GM13977 (cell line): ENCODE measurements around the gene CHD6.

ENCODE experiments used
- DNase-seq: peaks from one replicate; pipeline ENCODE4 v3.0.0; 2012; ENCODE audit warnings: low spot score
- CTCF ChIP-seq: IDR thresholded peaks from 2 replicates; pipeline ENCODE4 v1.5.1; 2012; ENCODE audit warnings: mild to moderate bottlenecking, control low read depth; ENCODE audit not compliant: insufficient read depth; ENCODE audit errors: extremely low read depth, missing control alignments
- in situ Hi-C: fragments of 300-500 bp; cut with MboI; formaldehyde crosslinking; loops from one replicate; pipeline ENCODE4 v1.12.0; 2022; ENCODE audit warnings: low sequenced_read_pairs, low pct_unique_long_range_greater_than_20kb, mixed read lengths, inconsistent platforms; ENCODE audit not compliant: unreplicated experiment

Gene CHD6

DNA sequence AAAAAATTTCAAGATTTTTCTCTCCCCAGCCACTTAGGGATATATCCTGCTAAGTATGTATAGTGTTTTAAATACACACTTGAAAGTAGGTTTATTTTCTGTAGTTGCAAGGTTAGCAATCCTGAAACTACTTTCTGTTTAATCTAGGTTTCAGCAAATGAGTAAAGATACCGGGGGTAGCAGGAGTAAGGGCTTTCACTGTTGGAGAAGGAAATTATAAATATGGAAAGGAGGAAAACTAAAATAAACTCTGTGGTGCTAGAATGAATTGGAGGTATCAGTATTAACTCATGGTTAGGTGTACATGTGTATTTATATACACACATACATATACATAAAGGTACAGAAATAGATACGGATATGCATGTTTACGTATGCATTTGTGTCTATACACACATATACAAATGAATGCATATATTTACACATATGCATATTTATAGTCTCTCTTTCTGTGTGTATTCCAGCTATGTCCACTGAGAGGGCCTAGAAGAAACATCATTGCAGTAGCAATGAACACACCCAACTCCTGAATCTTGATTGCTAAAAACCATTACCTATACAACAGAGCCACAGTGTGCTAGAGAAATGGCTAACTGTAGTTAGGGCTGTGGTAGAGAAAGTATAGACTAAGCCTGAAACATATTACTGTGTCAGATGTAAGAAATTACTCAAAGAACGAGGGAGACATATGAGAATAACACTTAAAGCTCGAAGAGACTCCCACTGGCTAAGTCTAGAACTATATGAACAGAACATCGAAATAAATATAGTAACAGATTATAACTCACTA, 155.6 kb downstream of the CHD6 start:
- in situ Hi-C loops, result no loop called here
- peak; percentile 40 for DNase-seq
- TF ChIP-seq CTCF, result no peak

DNA sequence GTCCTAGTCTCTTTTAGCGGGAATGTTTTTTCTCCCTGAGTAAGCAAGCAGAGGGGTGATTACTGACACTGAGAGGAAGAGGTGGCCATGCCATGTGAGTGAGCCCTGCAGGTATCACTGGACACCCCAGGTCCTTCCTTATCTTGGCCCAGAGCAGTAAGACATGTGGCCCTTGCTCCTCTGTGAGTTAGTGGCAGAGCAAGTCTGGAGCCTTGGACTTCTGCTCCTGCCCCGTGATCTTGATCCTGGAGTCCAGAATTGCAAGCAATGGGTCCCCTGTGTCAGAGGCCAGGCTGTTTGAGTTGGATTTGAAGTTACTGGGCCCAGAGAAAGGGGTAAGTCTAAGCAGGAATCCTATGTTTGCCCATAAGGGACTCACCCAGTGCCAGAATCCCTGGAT, 159.4 kb downstream of the CHD6 start:
- no peak for TF ChIP-seq CTCF
- in situ Hi-C loops, result no loop called here
- no peak for DNase-seq

DNA sequence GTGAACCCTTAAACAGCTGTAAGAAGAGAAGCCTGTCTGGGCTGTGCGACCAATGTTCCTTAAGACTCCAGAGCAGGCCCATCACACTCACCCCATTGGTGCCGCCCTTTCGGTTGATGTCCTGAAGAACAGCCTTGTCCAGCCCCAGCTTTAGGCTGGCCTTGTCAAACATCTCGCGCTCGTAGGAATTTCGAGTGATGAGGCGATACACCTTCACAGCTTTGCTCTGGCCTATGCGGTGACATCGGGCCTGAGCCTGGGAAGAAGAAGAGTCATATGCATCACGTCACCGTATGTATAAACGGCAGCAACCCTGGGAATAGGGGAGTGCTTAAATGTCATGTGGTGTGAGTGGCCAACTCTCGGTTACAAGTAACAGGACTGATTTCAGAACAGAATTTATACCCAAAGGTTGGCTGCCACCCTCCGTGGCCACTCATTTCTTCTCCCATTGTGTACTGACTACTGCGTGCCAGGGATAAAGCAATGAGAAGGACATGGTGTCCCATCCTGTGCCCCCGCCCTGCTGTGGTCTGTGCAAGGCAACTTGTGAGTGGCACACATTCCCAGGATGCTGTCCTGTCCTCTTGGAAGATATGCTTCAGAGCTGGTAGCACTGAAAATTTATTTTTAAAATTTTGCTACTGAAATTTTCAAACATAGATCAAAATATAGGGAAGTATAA, 160.9 kb downstream of the CHD6 start:
- no peak for DNase-seq
- TF ChIP-seq CTCF, result no peak
- in situ Hi-C loops, result no loop called here

- in situ Hi-C loops, result no loop called here
- no peak for TF ChIP-seq CTCF
Observed at GRCh38 chr20:41456351-41456750, 161.8 kb downstream of the CHD6 start.

GRCh38 chr20:41454250-41454649, 163.9 kb downstream of the CHD6 start:
- in situ Hi-C loops, result no loop called here
- TF ChIP-seq CTCF, result no peak
- no peak for DNase-seq

More at GRCh38 chr20:41456351-41456750, 161.8 kb downstream of the CHD6 start:
- DNase-seq, result no peak

DNA sequence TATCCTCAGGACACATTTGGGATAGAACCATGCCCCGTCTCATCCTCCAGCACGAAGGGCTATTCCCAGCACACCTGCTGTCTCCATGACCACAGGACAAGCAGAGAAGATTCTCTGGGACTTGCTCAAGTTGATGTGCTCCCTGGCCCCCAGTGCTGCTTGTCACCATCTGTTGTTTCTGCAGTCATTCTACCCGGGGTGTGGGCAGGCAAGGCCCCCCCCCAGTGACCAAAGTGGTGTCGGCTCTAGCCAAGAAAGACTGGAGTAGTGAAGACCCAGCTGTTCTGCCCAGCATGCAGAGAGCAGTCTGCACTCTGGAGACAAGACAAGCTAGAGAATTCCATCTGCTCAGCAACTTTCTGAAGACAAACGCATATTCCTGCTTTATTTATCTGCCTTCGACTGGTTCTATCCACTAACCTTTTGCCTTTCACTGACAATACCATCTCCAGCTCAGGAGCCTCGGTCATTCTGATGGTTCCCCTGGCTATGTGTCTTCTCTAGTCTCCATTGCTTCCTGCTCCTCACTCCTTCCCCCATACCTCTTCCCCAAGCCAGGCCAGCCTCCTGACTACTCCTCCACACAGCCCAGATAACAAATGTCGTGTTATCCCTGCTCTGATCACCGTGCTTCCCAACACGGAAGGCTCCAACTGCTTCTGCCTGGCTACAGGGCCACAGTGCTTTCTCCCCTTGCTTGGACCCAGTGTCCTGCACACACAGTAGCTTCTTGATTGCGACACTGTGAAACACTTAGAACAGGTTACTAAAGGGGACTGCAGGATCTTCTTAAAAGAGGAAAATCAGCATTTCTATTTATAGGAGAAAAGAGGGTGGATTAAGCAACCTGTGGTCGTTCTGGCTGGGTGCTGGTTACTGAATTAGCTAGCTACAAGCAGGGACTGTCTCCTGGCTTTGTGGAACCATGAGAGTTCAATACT, 164.9 kb downstream of the CHD6 start:
- DNase-seq, result no peak
- TF ChIP-seq CTCF, result no peak
- in situ Hi-C loops, result no loop called here
